GM15510 (cell line): ENCODE measurements around the gene VIPR2.

Source experiments
- POLR2A ChIP-seq: IDR thresholded peaks from 3 replicates; pipeline ENCODE4 v1.6.1; 2011; ENCODE audit warnings: borderline replicate concordance; ENCODE audit not compliant: insufficient read length; ENCODE audit errors: extremely low read depth

VIPR2 gene

GRCh38 chr7:159027056-159027788 is 117.4 kb downstream of the VIPR2 start:
- no peak for TF ChIP-seq POLR2A

GRCh38 chr7:159026271-159027055 is 118.2 kb downstream of the VIPR2 start:
- TF ChIP-seq POLR2A: no peak

GRCh38 chr7:159025161-159025779 is 119.4 kb downstream of the VIPR2 start:
- no peak for TF ChIP-seq POLR2A

GRCh38 chr7:159024280-159024951 is 120.3 kb downstream of the VIPR2 start:
- no peak for TF ChIP-seq POLR2A

GRCh38 chr7:159023746-159024145 is 120.9 kb downstream of the VIPR2 start:
- TF ChIP-seq POLR2A: no peak

GRCh38 chr7:159023206-159023605 is 121.5 kb downstream of the VIPR2 start:
- no peak for TF ChIP-seq POLR2A

- no peak for TF ChIP-seq POLR2A
Measured at GRCh38 chr7:159022238-159022993, 122.3 kb downstream of the VIPR2 start.

GRCh38 chr7:159020987-159021386 is 123.7 kb downstream of the VIPR2 start:
- no peak for TF ChIP-seq POLR2A

- TF ChIP-seq POLR2A: no peak
Measured at GRCh38 chr7:159019111-159019510, 125.6 kb downstream of the VIPR2 start.

GRCh38 chr7:159017741-159018140 is 126.9 kb downstream of the VIPR2 start:
- TF ChIP-seq POLR2A: no peak

GRCh38 chr7:159017210-159017609 is 127.5 kb downstream of the VIPR2 start:
- no peak for TF ChIP-seq POLR2A

- no peak for TF ChIP-seq POLR2A
Measured at GRCh38 chr7:159016591-159016990, 128.1 kb downstream of the VIPR2 start.

GRCh38 chr7:159015454-159016410 is 128.9 kb downstream of the VIPR2 start:
- no peak for TF ChIP-seq POLR2A

GRCh38 chr7:159015081-159015453 is 129.6 kb downstream of the VIPR2 start:
- TF ChIP-seq POLR2A: no peak
